ENCODE results near the gene NEU3. TPM values are rescaled to one million over a fixed set of nuclear protein-coding genes. Genes with fewer than 3 reads are reported as not detected.

Gene NEU3
- total and polyA plus RNA-seq, 2 of the 13 experiments (the other 11 are each of a cell fraction or from before 2014, with no cell fraction given), result 6.3 to 15.3 TPM

GRCh38 chr11:74956397-74957015 is 32.2 kb upstream of the NEU3 start:
- Histone ChIP-seq H3K4me1 (ENCODE audit: insufficient read depth, low read length) (peaks cover 39% of the 10 kb centered on the region), H3K36me3 (replicated peaks in 1 of 2; ENCODE audit: control insufficient read depth in 1 of 2, insufficient read depth in 2 of 2, low read length in 2 of 2) (peaks cover 10 to 50% of the 10 kb centered on the region in 2 experiments), H4K20me1 (ENCODE audit: insufficient read depth, low read length) (peaks cover 32% of the 10 kb centered on the region), H3K9me3 (ENCODE audit: low read length) (no peaks in the 10 kb centered on the region), H2AFZ (ENCODE audit: low read length) (no peak overlapping the region), H3K79me2 (ENCODE audit: insufficient read depth, low read length) (peaks cover 99% of the 10 kb centered on the region), H3K9ac (ENCODE audit: insufficient read depth, low read depth, low read length) (no peak overlapping the region), H3K4me3 (replicated peaks in 1 of 3; ENCODE audit: insufficient read depth in 1 of 3, low read depth in 2 of 3, low read length in 3 of 3) (no peak overlapping the region), H3K4me2 (ENCODE audit: low read depth, low read length) (no peak overlapping the region), H3K27me3 (ENCODE audit: control insufficient read depth in 1 of 2, insufficient read depth in 2 of 2, low read length in 2 of 2) (no peaks in the 10 kb centered on the region), H3K27ac (ENCODE audit: extremely low read length, insufficient read depth, low read length) (no peak overlapping the region)
- no peak for FAIRE-seq
- ChIA-PET CTCF (ENCODE audit: low intra/inter-chr PET ratio, low total read pairs) (no interaction called here), POLR2A (no interaction called here)
- in situ Hi-C loops (cut with HindIII; ENCODE audit: extremely low pct_ligation_motif_present, low pct_unique_long_range_greater_than_20kb), result no loop called here
- intact Hi-C loops (cut with micrococcal nuclease; ENCODE audit: unreplicated experiment), result no loop called here
- WGBS (ENCODE audit: low lambda C conversion rate), result 94% methylated on average over 4 of the region's 4 CpGs
- TF ChIP-seq, protein P1, sequence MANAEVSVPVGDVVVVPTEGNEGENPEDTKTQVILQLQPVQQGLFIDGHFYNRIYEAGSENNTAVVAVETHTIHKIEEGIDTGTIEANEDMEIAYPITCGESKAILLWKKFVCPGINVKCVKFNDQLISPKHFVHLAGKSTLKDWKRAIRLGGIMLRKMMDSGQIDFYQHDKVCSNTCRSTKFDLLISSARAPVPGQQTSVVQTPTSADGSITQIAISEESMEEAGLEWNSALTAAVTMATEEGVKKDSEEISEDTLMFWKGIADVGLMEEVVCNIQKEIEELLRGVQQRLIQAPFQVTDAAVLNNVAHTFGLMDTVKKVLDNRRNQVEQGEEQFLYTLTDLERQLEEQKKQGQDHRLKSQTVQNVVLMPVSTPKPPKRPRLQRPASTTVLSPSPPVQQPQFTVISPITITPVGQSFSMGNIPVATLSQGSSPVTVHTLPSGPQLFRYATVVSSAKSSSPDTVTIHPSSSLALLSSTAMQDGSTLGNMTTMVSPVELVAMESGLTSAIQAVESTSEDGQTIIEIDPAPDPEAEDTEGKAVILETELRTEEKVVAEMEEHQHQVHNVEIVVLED (CRISPR knock-in tag; IDR thresholded peaks at IDR 0.05; ENCODE audit: borderline replicate concordance), result no peak
- TF ChIP-seq JARID2 (CRISPR knock-in tag; IDR thresholded peaks at IDR 0.05; ENCODE audit: insufficient replicate concordance), result no peak
- no peak for TF ChIP-seq ZNF264 (CRISPR knock-in tag; IDR thresholded peaks at IDR 0.05)
- TF ChIP-seq, protein P2, sequence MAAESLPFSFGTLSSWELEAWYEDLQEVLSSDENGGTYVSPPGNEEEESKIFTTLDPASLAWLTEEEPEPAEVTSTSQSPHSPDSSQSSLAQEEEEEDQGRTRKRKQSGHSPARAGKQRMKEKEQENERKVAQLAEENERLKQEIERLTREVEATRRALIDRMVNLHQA (CRISPR knock-in tag; IDR thresholded peaks at IDR 0.05), result no peak
- TF ChIP-seq ZNF607 (CRISPR knock-in tag; IDR thresholded peaks at IDR 0.05; ENCODE audit: borderline replicate concordance), result no peak
- TF ChIP-seq ATF4 (CRISPR knock-in tag; IDR thresholded peaks at IDR 0.05), result no peak
- TF ChIP-seq MXD4 (CRISPR knock-in tag; IDR thresholded peaks at IDR 0.05), result no peak
- no peak for TF ChIP-seq HBP1 (CRISPR knock-in tag; IDR thresholded peaks at IDR 0.05; ENCODE audit: low read depth)
- no peak for TF ChIP-seq TRIM22 (IDR thresholded peaks at IDR 0.05)
- no peak for TF ChIP-seq ZNF660 (CRISPR knock-in tag; IDR thresholded peaks at IDR 0.05; ENCODE audit: borderline replicate concordance, low read depth)
- no TSS peak for BruUV-seq (replicated peaks)
- no peak for ATAC-seq
- no peak for DNase-seq (ENCODE audit: low spot score)
